HepG2 (cell line): ENCODE results near the gene MAP3K21. TPM values are rescaled to one million over a fixed set of nuclear protein-coding genes. Genes with fewer than 3 reads are reported as not detected.

ENCODE experiments used
- ATAC-seq: fragments of 200-7000 bp; cut with Tn5 transposase; 3 replicates; pipeline ENCODE4 v1.9.1; 2020; ENCODE audit warnings: mild to moderate bottlenecking, moderate library complexity
- BruUV-seq: library from RNA; stranded (reverse); fragments of 400-500 nt; replicated peaks from 2 replicates; lab custom pipeline; 2021; lab: Mats Ljungman, UMichigan
- CTCF ChIA-PET: fragments of 300-600 bp; formaldehyde crosslinking; extraction: SDS; loops from one replicate; lab custom pipeline; 2021; ENCODE audit warnings: low total read pairs, inconsistent platforms, low intra/inter-chr PET ratio; lab: Yijun Ruan, JAX
- POLR2A ChIA-PET: fragments of 350-600 bp; sonication (Branson Sonifier 250); formaldehyde crosslinking; loops from one replicate; lab custom pipeline; 2020; ENCODE audit warnings: antibody characterized with exemption, inconsistent platforms; lab: Yijun Ruan, JAX
- DNase-seq: peaks from one replicate; pipeline ENCODE4 v3.0.0-alpha.2; 2015; ENCODE audit warnings: low spot score
- FAIRE-seq: peaks from 3 replicates; lab custom pipeline; 2011; peaks lifted over from hg19 to GRCh38; lab: Jason Lieb, UNC
- H2AFZ ChIP-seq: one replicate; pipeline ENCODE4 v1.6.1; 2011; ENCODE audit warnings: low read length, inconsistent platforms
- H3K27ac ChIP-seq: fragments of 300-600 bp; 3 replicates; pipeline ENCODE4 v1.8.0; 2011; ENCODE audit warnings: mixed run types, mild to moderate bottlenecking, mixed read lengths, low read length, inconsistent platforms; ENCODE audit not compliant: insufficient read depth; ENCODE audit errors: extremely low read length
- H3K27me3 ChIP-seq, 2 experiments: fragments of 200-600 bp in 1 of 2; 2 replicates in 1 of 2; 3 replicates in 1 of 2; pipeline versions ENCODE4 v1.6.0 to v1.8.0; 2011; ENCODE audit warnings: low read length in 2 of 2, mild to moderate bottlenecking in 2 of 2, moderate library complexity in 2 of 2, inconsistent platforms in 1 of 2; ENCODE audit not compliant: insufficient read depth in 2 of 2, control insufficient read depth in 1 of 2
- H3K36me3 ChIP-seq, 2 experiments: fragments of 200-600 bp in 1 of 2; replicated peaks in 1 of 2; 2 replicates in 1 of 2; 3 replicates in 1 of 2; pipeline versions ENCODE4 v1.5.1 to v1.8.0; 2011; ENCODE audit warnings: low read length in 2 of 2, inconsistent platforms in 1 of 2; ENCODE audit not compliant: insufficient read depth in 2 of 2, control insufficient read depth in 1 of 2
- H3K4me1 ChIP-seq: 2 replicates; pipeline ENCODE4 v1.5.1; 2012; ENCODE audit warnings: low read length, inconsistent platforms; ENCODE audit not compliant: insufficient read depth
- H3K4me2 ChIP-seq: 2 replicates; pipeline ENCODE4 v1.6.0; 2011; ENCODE audit warnings: low read depth, low read length, inconsistent platforms
- H3K4me3 ChIP-seq, 3 experiments: fragments of 200-600 bp in 1 of 3; sonication (generic), shearing (Covaris generic) in 1 of 3; replicated peaks in 1 of 3; 2 replicates each; pipeline ENCODE4 v1.5.1; 2011 to 2016; ENCODE audit warnings: low read length in 3 of 3, inconsistent platforms in 2 of 3, low read depth in 2 of 3, mild to moderate bottlenecking in 2 of 3, control low read depth in 1 of 3, mixed read lengths in 1 of 3; ENCODE audit not compliant: insufficient read depth in 1 of 3
- H3K79me2 ChIP-seq: one replicate; pipeline ENCODE4 v1.6.1; 2011; ENCODE audit warnings: low read length, inconsistent platforms; ENCODE audit not compliant: insufficient read depth
- H3K9ac ChIP-seq: 2 replicates; pipeline ENCODE4 v1.6.0; 2011; ENCODE audit warnings: mild to moderate bottlenecking, low read depth, low read length, inconsistent platforms; ENCODE audit not compliant: insufficient read depth
- H3K9me3 ChIP-seq: 2 replicates; pipeline ENCODE4 v1.5.1; 2012; ENCODE audit warnings: mild to moderate bottlenecking, low read length
- H4K20me1 ChIP-seq: 2 replicates; pipeline ENCODE4 v1.6.0; 2011; ENCODE audit warnings: inconsistent platforms, mild to moderate bottlenecking, low read length, moderate library complexity; ENCODE audit not compliant: insufficient read depth
- BCL3 ChIP-seq: sonication (generic); formaldehyde crosslinking; IDR thresholded peaks from 2 replicates; pipeline ENCODE4 v1.5.1; 2020; ENCODE audit warnings: mild to moderate bottlenecking, missing genetic modification reagents, moderate library complexity
- BORCS8-MEF2B ChIP-seq: sonication (generic); formaldehyde crosslinking; IDR thresholded peaks from 2 replicates; pipeline ENCODE4 v1.8.0; 2022; ENCODE audit warnings: mild to moderate bottlenecking, missing genetic modification reagents
- HNF4G ChIP-seq, 2 experiments: sonication (generic) in 1 of 2; formaldehyde crosslinking in 1 of 2; IDR thresholded peaks; 2 replicates each; pipeline versions ENCODE4 v1.4.0 to v1.6.1; 2011 to 2020; ENCODE audit warnings: borderline replicate concordance in 2 of 2, low read depth in 2 of 2, mild to moderate bottlenecking in 2 of 2, low read length in 1 of 2, missing genetic modification reagents in 1 of 2, moderate library complexity in 1 of 2
- HOXA9 ChIP-seq: sonication (generic); formaldehyde crosslinking; IDR thresholded peaks from 2 replicates; pipeline ENCODE4 v1.8.1; 2022; ENCODE audit warnings: missing genetic modification reagents, mild to moderate bottlenecking, moderate library complexity, borderline replicate concordance
- LBX2 ChIP-seq: sonication (generic); formaldehyde crosslinking; IDR thresholded peaks from 2 replicates; pipeline ENCODE4 v1.5.0; 2020; ENCODE audit warnings: missing genetic modification reagents, mild to moderate bottlenecking, borderline replicate concordance
- PBX3 ChIP-seq: sonication (generic); formaldehyde crosslinking; IDR thresholded peaks from 2 replicates; pipeline ENCODE4 v1.8.1; 2023; ENCODE audit warnings: missing genetic modification reagents, inconsistent platforms, borderline replicate concordance
- PLRG1 ChIP-seq: fragments of 450-650 bp; conservative IDR thresholded peaks from 2 replicates; pipeline ENCODE4 v1.6.1; 2016
- SIX4 ChIP-seq: sonication (generic); formaldehyde crosslinking; IDR thresholded peaks from 2 replicates; pipeline ENCODE4 v1.4.0; 2020; ENCODE audit warnings: missing genetic modification reagents
- SP5 ChIP-seq: IDR thresholded peaks from 2 replicates; pipeline ENCODE4 v1.6.1; 2016; ENCODE audit warnings: low read depth, borderline replicate concordance
- TCF12 ChIP-seq, 2 experiments: fragments of 450-650 bp in 1 of 2; sonication (generic) in 1 of 2; formaldehyde crosslinking in 1 of 2; IDR thresholded peaks; 2 replicates each; pipeline versions ENCODE4 v1.6.1 to v1.8.0; 2017 to 2022; ENCODE audit warnings: antibody characterized with exemption in 1 of 2, mild to moderate bottlenecking in 1 of 2, missing genetic modification reagents in 1 of 2, moderate library complexity in 1 of 2
- ZNF780A ChIP-seq: sonication (generic); formaldehyde crosslinking; IDR thresholded peaks from 2 replicates; pipeline ENCODE4 v1.8.0; 2022; ENCODE audit warnings: mild to moderate bottlenecking, missing genetic modification reagents, moderate library complexity
- WGBS: methylation state at CpG from one replicate; pipeline ENCODE4 v1.1.6; 2017; ENCODE audit warnings: low lambda C conversion rate; 5-methylcytosine and 5-hydroxymethylcytosine counted together
- in situ Hi-C: cut with HindIII; loops from 2 replicates; pipeline ENCODE4 v1.10.0; 2017; ENCODE audit warnings: low pct_unique_long_range_greater_than_20kb; ENCODE audit not compliant: extremely low pct_ligation_motif_present
- intact Hi-C: fragments of 100-400 bp; cut with micrococcal nuclease; formaldehyde crosslinking; loops from one replicate; pipeline ENCODE4 v1.10.0; 2022; ENCODE audit not compliant: unreplicated experiment
- polyA plus RNA-seq, 8 experiments: library from polyadenylated mRNA; depleted of rRNA in 3 of 8; stranded (reverse) in 7 of 8; unstranded in 1 of 8; fragments of >200 nt; fragmentation: Illumina TruSeq in 4 of 8; extraction: Trizol in 4 of 8; gene quantifications; 2 replicates each; pipeline versions ENCODE4 v1.2.1 to v1.2.3, GENCODE V29; 2011 to 2016; ENCODE audit warnings: low read depth in 4 of 8, missing spikeins in 1 of 8, mixed read lengths in 1 of 8; ENCODE audit not compliant: insufficient read depth in 1 of 8
- total RNA-seq, 5 experiments: library from RNA; depleted of rRNA; stranded (reverse); fragments of >200 nt; fragmentation: Illumina TruSeq; extraction: Trizol; gene quantifications; 2 replicates each; pipeline ENCODE4 v1.2.3, GENCODE V29; 2016; ENCODE audit warnings: low read depth in 1 of 5

Gene MAP3K21
- total and polyA plus RNA-seq, 2 of the 13 experiments (the other 11 are each of a cell fraction or from before 2014, with no cell fraction given): not detected

- no peak for FAIRE-seq
- POLR2A ChIA-PET: no interaction called here
- Histone ChIP-seq H3K4me3 (no peak overlapping the region), H3K9me3 (no peaks in the 10 kb centered on the region), H3K27me3 (peaks cover 0 to 5% of the 10 kb centered on the region in 2 experiments; a peak in 1 of 5 replicates), H2AFZ (no peak overlapping the region), H3K4me1 (no peaks in the 10 kb centered on the region), H3K9ac (no peak overlapping the region), H3K79me2 (no peaks in the 10 kb centered on the region), H3K4me2 (no peak overlapping the region), H4K20me1 (no peaks in the 10 kb centered on the region), H3K27ac (no peak overlapping the region), H3K36me3 (no peaks in the 10 kb centered on the region)
- intact Hi-C loops (no loop called here), in situ Hi-C loops (no loop called here)
- no TSS peak for BruUV-seq
- 55% methylated on average over 6 of the region's 6 CpGs for WGBS
- TF ChIP-seq SP5 (no peak), ZNF780A (CRISPR knock-in tag) (no peak), SIX4 (no peak), BORCS8-MEF2B (no peak), HNF4G (IDR thresholded peaks at IDR 0.05; ENCODE audit: borderline replicate concordance, low read depth, low read length) (no peak), HNF4G (CRISPR knock-in tag; IDR thresholded peaks at IDR 0.05; ENCODE audit: borderline replicate concordance, low read depth) (no peak), TCF12 (IDR thresholded peaks at IDR 0.05) (no peak), TCF12 (CRISPR knock-in tag; IDR thresholded peaks at IDR 0.05) (no peak), PLRG1 (no peak), PBX3 (CRISPR knock-in tag) (no peak), BCL3 (CRISPR knock-in tag) (no peak), HOXA9 (no peak), LBX2 (no peak)
- TF ChIP-seq, all 625 proteins: peak for 0
- no peak for ATAC-seq
- no peak for DNase-seq
- CTCF ChIA-PET: no interaction called here
Observed at GRCh38 chr1:233373226-233373625, 45.7 kb downstream of the MAP3K21 start.
